GM12865 (cell line): ENCODE data around the gene LRCH3.

ENCODE experiments used
- DNase-seq: peaks from one replicate; pipeline ENCODE4 v3.0.0; 2010; ENCODE audit warnings: low read depth
- H3K4me3 ChIP-seq: 2 replicates; pipeline ENCODE4 v1.5.1; 2011; ENCODE audit warnings: mild to moderate bottlenecking, low read depth, low read length, control low read depth
- CTCF ChIP-seq: IDR thresholded peaks from 2 replicates; pipeline ENCODE4 v1.5.1; 2011; ENCODE audit warnings: low read length, control low read depth, low read depth, inconsistent platforms; ENCODE audit not compliant: insufficient read depth; ENCODE audit errors: missing control alignments

The LRCH3 gene

GRCh38 chr3:197758512-197758911 is 32.5 kb upstream of the LRCH3 start:
- no peak overlapping the region for H3K4me3 ChIP-seq
- TF ChIP-seq CTCF, result no peak
- no peak for DNase-seq

GRCh38 chr3:197761784-197762183 is 29.3 kb upstream of the LRCH3 start:
- no peak for DNase-seq
- TF ChIP-seq CTCF, result no peak
- no peak overlapping the region for H3K4me3 ChIP-seq

GRCh38 chr3:197775317-197775716 is 15.7 kb upstream of the LRCH3 start:
- H3K4me3 ChIP-seq, result no peak overlapping the region
- no peak for TF ChIP-seq CTCF
- DNase-seq, result no peak

- peak; percentile 76 for DNase-seq
- TF ChIP-seq CTCF, result no peak
- peak overlapping the region; percentile 5 for H3K4me3 ChIP-seq
Measured at GRCh38 chr3:197782230-197782629, 8.8 kb upstream of the LRCH3 start.

- peak overlapping the region; percentile 38 for H3K4me3 ChIP-seq
Measured at GRCh38 chr3:197784019-197784585, 7.0 kb upstream of the LRCH3 start.

GRCh38 chr3:197787412-197787811 is 3.6 kb upstream of the LRCH3 start:
- no peak for DNase-seq
- no peak for TF ChIP-seq CTCF
- no peak overlapping the region for H3K4me3 ChIP-seq

More at GRCh38 chr3:197784019-197784585, 7.0 kb upstream of the LRCH3 start:
- TF ChIP-seq CTCF, result no peak
- DNase-seq, result peak; percentile 50

GRCh38 chr3:197789309-197789708 is 1.7 kb upstream of the LRCH3 start:
- no peak overlapping the region for H3K4me3 ChIP-seq
- TF ChIP-seq CTCF, result no peak
- no peak for DNase-seq
